ENCODE results near the gene DRD2. TPM values are rescaled to one million over a fixed set of nuclear protein-coding genes. Genes with fewer than 3 reads are reported as not detected.
"Not testable (repeated sequence)": the region's sequence is repeated elsewhere in the genome, so short reads cannot be mapped to it uniquely, and the experiment has no call there.

DRD2 gene
- total RNA-seq (not detected), total RNA-seq (0.30 to 0.58 reads per million in 2 donors)

DNA sequence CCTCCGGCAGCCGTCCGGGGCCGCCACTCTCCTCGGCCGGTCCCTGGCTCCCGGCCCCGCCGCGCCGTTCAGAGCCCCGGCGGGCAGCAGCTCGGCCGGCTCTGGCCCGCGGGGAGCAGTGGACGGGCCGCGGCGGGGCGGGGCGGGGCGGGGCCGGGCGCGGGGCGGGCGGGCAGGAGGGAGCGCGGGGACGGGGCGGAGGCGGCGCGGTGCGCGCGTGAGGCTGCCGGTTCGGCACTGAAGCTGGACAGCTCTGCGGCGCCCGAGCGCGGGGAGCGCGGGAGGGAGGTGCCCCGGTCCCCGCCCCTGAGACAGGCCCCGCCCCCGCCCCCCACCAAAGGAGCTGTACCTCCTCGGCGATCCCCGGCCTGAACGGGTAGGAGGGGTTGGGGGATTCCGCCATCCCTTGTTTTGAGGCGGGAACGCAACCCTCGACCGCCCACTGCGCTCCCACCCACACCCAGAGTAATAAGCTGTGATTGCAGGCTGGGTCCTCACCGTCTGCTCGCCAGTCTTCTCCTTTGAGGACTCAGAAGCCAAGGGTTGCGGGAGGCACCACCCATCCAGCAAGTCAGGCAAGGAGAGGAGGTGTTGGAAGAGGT is at the start of gene DRD2:
DRD2 (minus strand) TSS at position 239 of the 602 bp plus-strand sequence. CDS start 50,747 bp downstream, outside the sequence.
- Mint-ChIP-seq H3K27me3 (peaks cover 70% of the 10 kb centered on the region), H3K4me1 (peaks cover 5% of the 10 kb centered on the region), H3K36me3 (ENCODE audit: low read depth) (no peaks in the 10 kb centered on the region), H3K4me3 (peak within 1 kb of the TSS; percentile 56), H3K27ac (no peak within 1 kb of the TSS)
- DNase-seq (no peak), ATAC-seq (no peak)
- H3K9me3 ChIP-seq (ENCODE audit: control insufficient read depth, low read length, poor library complexity, severe bottlenecking), result no peaks in the 10 kb centered on the region

DNA sequence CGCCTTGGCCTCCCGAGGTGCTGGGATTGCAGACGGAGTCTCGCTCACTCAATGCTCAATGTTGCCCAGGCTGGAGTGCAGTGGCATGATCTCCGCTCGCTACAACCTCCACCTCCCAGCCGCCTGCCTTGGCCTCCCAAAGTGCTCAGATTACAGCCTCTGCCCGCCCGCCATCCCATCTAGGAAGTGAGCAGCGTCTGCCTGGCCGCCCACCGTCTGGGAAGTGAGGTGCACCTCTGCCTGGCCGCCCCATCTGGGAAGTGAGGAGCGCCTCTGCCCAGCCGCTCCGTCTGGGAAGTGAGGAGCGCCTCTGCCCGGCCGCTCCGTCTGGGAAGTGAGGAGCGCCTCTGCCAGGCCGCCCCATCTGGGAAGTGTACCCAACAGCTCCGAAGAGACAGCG is 48.7 kb upstream of the DRD2 start:
- H3K4me3 Mint-ChIP-seq; H3K4me1 Mint-ChIP-seq; H3K9me3 ChIP-seq (ENCODE audit: control insufficient read depth, low read length, poor library complexity, severe bottlenecking); DNase-seq; ATAC-seq; H3K27ac Mint-ChIP-seq; H3K36me3 Mint-ChIP-seq (ENCODE audit: low read depth): not testable (repeated sequence)
- peaks cover 41% of the 10 kb centered on the region for H3K27me3 Mint-ChIP-seq

DNA sequence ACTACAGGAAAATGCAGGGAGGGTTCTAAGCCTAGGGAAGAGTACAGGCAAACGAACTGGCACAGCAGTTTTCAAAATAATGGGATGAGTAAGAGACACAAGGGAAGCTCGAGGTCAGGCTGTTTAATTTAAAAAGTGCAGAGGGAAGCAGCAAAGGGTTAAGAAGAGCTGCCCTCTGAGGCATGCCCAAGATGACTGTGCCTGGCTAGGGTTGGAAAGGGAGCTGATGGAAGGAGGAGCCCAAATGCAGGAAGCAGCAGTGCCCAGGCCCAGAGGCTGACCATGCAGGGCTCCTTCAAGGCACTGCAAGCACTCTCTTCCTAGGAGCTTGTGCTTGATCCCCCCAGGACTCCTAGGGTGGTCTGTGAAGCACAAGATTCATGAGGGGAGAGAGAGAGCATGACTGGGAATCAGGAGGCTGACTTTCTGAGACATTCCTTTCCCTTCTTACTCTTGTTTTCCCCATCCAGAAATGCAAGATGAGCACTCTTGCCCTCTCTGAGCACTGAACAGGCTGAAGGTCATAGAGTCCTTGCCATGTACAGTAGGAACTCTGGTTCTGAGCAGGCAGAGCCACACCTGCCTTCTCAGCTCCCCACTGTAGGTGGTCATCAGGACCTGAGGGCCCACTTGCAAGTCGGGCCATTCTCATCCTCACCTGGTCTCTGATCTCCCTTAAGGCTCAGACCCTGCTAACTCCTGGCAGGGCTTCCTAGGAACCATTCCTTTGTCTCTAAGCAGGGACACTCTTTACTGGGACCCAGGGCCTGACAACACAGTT is 46.7 kb upstream of the DRD2 start:
- ATAC-seq, result no peak
- Mint-ChIP-seq H3K4me1 (no peaks in the 10 kb centered on the region), H3K36me3 (ENCODE audit: low read depth) (no peaks in the 10 kb centered on the region), H3K4me3 (no peak overlapping the region), H3K27me3 (peaks cover 48% of the 10 kb centered on the region), H3K27ac (no peak overlapping the region)
- no peak for DNase-seq
- H3K9me3 ChIP-seq (ENCODE audit: control insufficient read depth, low read length, poor library complexity, severe bottlenecking), result no peaks in the 10 kb centered on the region

DNA sequence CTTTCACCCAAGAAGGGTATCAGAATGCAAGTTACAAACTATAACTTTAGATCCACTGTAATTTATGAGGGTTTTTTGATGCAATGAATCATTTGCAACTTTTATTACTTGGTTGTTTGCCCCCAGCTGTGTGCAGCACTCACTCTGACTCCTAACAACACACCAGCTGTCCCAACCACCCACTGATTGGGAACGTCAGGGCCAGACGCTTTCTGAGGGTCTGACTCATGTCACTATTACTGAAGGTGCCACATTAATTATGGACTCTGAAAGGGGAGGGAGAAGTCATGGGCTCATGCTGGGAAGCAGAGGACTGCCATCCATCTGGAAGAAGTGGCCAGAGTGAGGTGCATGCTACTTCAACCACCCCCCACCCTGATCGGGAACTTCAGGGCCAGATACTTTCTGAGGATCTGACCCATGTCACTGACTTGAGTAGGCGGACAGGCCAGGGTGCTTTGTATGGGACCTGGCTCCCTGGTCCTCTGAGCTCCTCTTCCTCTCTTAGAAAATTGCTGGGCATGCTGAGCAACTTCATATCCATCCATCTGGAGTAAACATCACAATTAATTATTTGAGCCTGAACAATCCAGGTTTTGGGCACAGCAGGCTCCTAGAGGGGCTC is 44.9 kb upstream of the DRD2 start:
- H3K9me3 ChIP-seq (ENCODE audit: control insufficient read depth, low read length, poor library complexity, severe bottlenecking), result no peaks in the 10 kb centered on the region
- Mint-ChIP-seq H3K27me3 (peaks cover 53% of the 10 kb centered on the region), H3K4me3 (no peak overlapping the region), H3K4me1 (no peaks in the 10 kb centered on the region), H3K27ac (no peak overlapping the region), H3K36me3 (ENCODE audit: low read depth) (no peaks in the 10 kb centered on the region)
- no peak for ATAC-seq
- DNase-seq, result no peak

DNA sequence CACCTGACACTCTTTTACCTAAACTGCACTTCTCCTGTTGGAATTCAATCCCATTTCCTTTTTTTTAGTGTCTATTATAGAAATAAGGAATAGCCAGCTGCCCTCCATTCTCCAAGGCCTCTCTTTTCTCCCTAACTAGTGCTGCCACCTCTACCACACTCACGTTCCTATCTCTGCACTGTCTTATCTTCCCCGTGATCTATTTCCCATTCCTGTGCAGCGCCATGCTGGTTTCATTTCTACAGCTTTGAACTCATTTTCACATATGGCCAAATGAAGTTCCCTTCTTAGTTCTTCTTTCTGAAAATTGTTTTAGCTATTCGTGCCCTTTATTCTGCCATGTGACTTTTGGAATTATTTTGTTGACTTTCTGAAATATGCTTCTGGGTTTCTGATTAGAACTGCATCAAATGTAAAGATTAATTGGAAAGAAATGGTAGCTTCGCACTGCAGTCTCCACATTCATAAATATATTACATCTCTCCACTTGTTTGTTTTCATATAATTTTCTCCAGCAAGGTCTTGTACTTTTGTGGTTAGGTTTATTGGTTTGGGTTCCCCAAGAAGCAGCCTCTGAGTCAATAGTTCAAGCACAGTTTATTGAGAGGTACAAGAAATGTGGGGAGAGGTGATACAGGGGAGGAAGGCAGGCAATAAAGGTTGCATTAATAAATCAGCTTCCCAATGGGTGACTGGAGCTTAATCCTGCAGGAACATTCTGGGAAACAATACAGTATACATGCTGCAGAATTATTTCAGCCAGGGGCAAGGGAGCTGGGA is 43.7 kb upstream of the DRD2 start:
- Mint-ChIP-seq H3K4me1 (no peaks in the 10 kb centered on the region), H3K4me3 (no peak overlapping the region), H3K36me3 (ENCODE audit: low read depth) (no peaks in the 10 kb centered on the region), H3K27me3 (peaks cover 42% of the 10 kb centered on the region), H3K27ac (no peak overlapping the region)
- H3K9me3 ChIP-seq (ENCODE audit: control insufficient read depth, low read length, poor library complexity, severe bottlenecking), result no peaks in the 10 kb centered on the region
- DNase-seq, result no peak
- no peak for ATAC-seq

DNA sequence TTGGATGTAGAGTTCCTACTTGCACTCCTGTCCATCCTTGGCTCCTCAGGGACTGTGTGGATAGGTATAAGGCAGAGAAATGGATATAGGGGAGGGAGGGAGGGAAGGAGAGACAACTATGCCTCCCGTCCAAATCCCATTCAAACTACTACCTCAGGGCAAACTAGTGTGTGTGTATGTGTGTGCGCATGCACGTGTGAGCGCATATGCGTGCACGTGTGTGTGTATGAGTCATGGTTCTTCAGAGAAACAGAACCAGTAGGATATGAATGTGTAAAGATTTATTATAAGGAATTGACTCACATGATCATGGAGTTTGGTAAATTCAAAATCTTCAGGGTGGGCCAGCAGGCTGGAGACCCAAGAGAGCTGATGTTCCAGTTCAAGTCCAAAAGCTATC is 42.2 kb upstream of the DRD2 start:
- no peak overlapping the region for H3K27ac Mint-ChIP-seq
- H3K4me1 Mint-ChIP-seq, result no peaks in the 10 kb centered on the region
- H3K27me3 Mint-ChIP-seq, result peaks cover 29% of the 10 kb centered on the region
- no peak for ATAC-seq
- H3K36me3 Mint-ChIP-seq (ENCODE audit: low read depth), result no peaks in the 10 kb centered on the region
- H3K4me3 Mint-ChIP-seq, result no peak overlapping the region
- no peak for DNase-seq
- H3K9me3 ChIP-seq (ENCODE audit: control insufficient read depth, low read length, poor library complexity, severe bottlenecking), result no peaks in the 10 kb centered on the region

DNA sequence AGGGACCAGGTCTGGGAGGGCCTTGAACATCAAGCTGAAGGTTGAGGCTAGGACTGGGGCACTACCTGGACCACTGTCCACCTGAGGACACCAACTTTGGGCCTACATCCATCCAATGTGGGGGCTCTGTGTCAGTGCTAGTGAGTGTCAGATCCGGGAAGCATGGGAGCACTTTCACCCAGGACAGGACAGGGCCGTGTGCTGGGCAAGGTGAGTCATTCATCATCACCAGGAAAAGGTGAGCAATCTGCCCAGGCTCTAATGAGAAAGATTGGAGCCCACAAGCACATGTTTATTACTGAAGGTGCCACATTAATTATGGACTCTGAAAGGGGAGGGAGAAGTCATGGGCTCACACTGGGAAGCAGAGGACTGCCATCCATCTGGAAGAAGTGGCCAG is 39.7 kb upstream of the DRD2 start:
- no peak overlapping the region for H3K4me3 Mint-ChIP-seq
- no peak for DNase-seq
- H3K4me1 Mint-ChIP-seq, result no peaks in the 10 kb centered on the region
- H3K27me3 Mint-ChIP-seq, result peaks cover 33% of the 10 kb centered on the region
- no peaks in the 10 kb centered on the region for H3K36me3 Mint-ChIP-seq (ENCODE audit: low read depth)
- no peak for ATAC-seq
- H3K27ac Mint-ChIP-seq, result no peak overlapping the region
- H3K9me3 ChIP-seq (ENCODE audit: control insufficient read depth, low read length, poor library complexity, severe bottlenecking), result no peaks in the 10 kb centered on the region

DNA sequence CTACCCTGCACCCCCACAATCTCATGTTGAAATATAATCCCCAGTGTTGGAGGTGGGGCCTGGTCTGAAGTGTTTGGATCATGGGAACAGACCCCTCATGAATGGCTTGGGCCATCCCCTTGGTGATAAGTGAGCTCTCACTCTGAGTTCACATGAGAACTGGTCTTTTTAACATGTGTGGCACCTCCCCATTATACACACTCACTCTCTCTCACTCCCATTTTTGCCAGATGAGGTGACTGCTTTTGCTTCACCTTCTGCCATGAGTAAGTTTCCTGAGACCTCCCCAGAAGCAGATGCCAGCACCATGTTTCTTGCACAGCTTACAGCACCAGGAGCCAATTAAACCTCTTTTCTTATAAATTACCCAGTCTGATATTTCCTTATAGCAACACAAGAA is 32.1 kb upstream of the DRD2 start:
- H3K27ac Mint-ChIP-seq, result no peak overlapping the region
- no peaks in the 10 kb centered on the region for H3K9me3 ChIP-seq (ENCODE audit: control insufficient read depth, low read length, poor library complexity, severe bottlenecking)
- no peaks in the 10 kb centered on the region for H3K4me1 Mint-ChIP-seq
- no peaks in the 10 kb centered on the region for H3K36me3 Mint-ChIP-seq (ENCODE audit: low read depth)
- H3K27me3 Mint-ChIP-seq, result peaks cover 49% of the 10 kb centered on the region
- DNase-seq (no peak), ATAC-seq (no peak)
- no peak overlapping the region for H3K4me3 Mint-ChIP-seq

DNA sequence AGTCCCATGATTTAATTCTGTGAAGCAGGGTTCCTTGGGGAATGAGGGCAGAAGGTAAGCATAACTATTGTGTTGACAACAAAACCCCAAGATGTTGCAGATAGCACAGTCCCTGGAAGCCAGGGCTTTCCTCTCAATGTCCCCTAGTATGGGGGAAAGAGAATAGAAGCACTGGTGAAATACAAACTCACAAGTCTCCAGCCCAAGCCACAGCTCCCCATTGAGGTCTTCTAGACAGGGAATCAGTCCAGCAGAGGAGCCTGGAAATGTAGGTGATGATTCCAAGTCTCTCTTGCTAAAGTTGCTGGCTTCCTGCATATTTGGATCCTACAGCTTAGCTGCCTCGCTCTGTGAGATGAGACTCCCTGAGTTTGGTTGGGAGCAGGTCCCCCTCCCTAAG is 31.7 kb upstream of the DRD2 start:
- no peaks in the 10 kb centered on the region for H3K36me3 Mint-ChIP-seq (ENCODE audit: low read depth)
- ATAC-seq, result no peak
- H3K9me3 ChIP-seq (ENCODE audit: control insufficient read depth, low read length, poor library complexity, severe bottlenecking), result no peaks in the 10 kb centered on the region
- H3K27ac Mint-ChIP-seq, result no peak overlapping the region
- H3K4me3 Mint-ChIP-seq, result no peak overlapping the region
- peaks cover 54% of the 10 kb centered on the region for H3K27me3 Mint-ChIP-seq
- DNase-seq, result no peak
- no peaks in the 10 kb centered on the region for H3K4me1 Mint-ChIP-seq

DNA sequence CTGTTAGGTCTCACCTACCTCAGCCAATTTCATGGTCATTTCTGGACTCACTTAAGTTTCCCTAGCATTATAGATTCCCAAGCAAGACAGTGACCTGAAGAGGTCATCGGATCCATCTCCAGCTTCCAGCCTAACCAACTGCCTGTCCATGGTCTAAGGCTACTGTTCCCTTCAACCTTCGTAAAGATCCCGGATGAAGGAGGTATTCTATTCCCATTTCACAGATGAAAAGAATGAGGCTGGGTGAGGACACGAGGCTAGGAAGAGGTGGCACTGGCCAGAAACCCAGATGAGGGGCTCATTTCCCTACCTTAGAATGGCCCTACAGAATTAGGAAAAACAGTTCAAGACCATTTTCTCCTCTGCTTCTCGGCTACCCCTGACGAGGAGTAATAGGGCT is 31.3 kb upstream of the DRD2 start:
- no peak for DNase-seq
- Mint-ChIP-seq H3K36me3 (ENCODE audit: low read depth) (no peaks in the 10 kb centered on the region), H3K4me1 (no peaks in the 10 kb centered on the region), H3K27ac (no peak overlapping the region), H3K27me3 (peaks cover 54% of the 10 kb centered on the region), H3K4me3 (no peak overlapping the region)
- ATAC-seq, result no peak
- no peaks in the 10 kb centered on the region for H3K9me3 ChIP-seq (ENCODE audit: control insufficient read depth, low read length, poor library complexity, severe bottlenecking)

DNA sequence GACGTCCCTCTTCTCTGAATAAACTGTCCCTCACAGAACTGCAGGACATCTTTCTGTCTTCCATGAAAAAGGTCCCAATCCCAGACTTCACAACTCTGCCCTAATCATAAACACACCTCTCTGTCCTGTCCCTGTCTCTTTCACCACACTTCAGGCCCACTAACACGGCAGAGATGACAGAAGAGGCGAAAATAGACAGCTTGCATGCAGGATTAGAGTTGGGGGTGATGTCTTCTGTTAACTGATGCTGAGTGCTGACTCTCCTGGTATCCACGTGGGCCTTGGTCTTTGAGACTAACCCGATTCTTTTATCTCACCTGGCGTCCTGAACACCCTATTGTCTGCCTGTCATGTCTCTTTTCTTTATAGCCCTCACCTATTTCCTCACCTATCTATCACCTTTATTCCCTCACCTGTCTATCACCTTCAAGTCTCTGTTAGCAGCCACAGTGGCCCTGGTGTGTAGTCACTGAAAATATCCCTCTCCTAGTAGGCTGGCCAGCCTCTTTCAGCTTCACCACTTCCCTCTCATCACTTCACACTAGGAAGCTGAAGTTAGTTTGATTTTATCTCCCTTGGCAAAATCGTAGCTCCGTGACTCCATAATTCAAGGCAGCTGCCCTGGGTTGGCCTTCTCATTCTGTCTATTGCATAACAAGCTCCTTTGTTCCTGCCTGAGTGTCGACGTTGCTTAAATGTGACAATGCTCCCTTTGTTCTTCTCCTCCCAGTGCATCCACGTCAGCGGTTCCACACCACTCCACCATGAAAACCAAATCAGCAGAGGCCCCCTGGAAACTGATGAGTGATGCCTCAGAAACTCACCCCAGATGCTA is 30.6 kb upstream of the DRD2 start:
- Mint-ChIP-seq H3K27ac (no peak overlapping the region), H3K36me3 (ENCODE audit: low read depth) (no peaks in the 10 kb centered on the region), H3K27me3 (peaks cover 55% of the 10 kb centered on the region), H3K4me3 (no peak overlapping the region), H3K4me1 (no peaks in the 10 kb centered on the region)
- H3K9me3 ChIP-seq (ENCODE audit: control insufficient read depth, low read length, poor library complexity, severe bottlenecking), result no peaks in the 10 kb centered on the region
- DNase-seq (no peak), ATAC-seq (no peak)

DNA sequence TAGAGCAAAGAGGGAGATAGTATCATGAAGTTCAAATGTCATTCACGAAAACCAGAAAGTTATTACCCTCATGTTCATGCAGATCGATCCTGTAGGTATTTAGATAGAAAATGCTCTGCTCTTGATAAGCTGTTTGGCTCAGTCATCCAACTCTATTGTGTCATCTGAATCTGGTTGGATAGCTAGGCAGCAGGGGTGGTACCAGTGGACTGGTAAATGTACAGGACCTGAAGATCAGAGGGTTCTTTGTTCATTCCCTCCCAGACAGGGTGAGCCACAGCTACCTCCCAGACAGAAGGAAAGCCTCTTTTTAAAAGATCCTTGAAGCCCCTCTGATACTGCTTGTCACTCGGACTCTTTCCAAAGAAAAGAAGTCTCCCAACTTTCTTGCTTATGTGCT is 29.8 kb upstream of the DRD2 start:
- no peak for DNase-seq
- Mint-ChIP-seq H3K36me3 (ENCODE audit: low read depth) (no peaks in the 10 kb centered on the region), H3K27me3 (peaks cover 50% of the 10 kb centered on the region), H3K27ac (no peak overlapping the region), H3K4me3 (no peak overlapping the region), H3K4me1 (no peaks in the 10 kb centered on the region)
- no peak for ATAC-seq
- H3K9me3 ChIP-seq (ENCODE audit: control insufficient read depth, low read length, poor library complexity, severe bottlenecking), result no peaks in the 10 kb centered on the region

Measured in T-helper 17 cell (primary cell).